Measurements from ENCODE around the gene COL23A1. TPM values are rescaled to one million over a fixed set of nuclear protein-coding genes. Genes with fewer than 3 reads are reported as not detected.

Gene COL23A1
- polyA plus RNA-seq, 1 donor (not counting 4 experiments of a cell fraction or from before 2014, with no cell fraction given), result not detected

- Histone ChIP-seq H3K27ac (ENCODE audit: control insufficient read depth, insufficient read depth, low read length) (no peak overlapping the region), H3K9me3 (ENCODE audit: control insufficient read depth, low read depth, low read length) (no peaks in the 10 kb centered on the region), H3K4me2 (ENCODE audit: control insufficient read depth, extremely low read depth, insufficient read depth, low read depth, low read length) (no peak overlapping the region), H3K79me2 (ENCODE audit: control insufficient read depth, insufficient read depth, low read length) (no peaks in the 10 kb centered on the region), H4K20me1 (ENCODE audit: control insufficient read depth, extremely low read depth, insufficient read depth, low read length) (no peaks in the 10 kb centered on the region), H3K36me3 (ENCODE audit: control insufficient read depth in 2 of 2, extremely low read depth in 1 of 2, insufficient read depth in 2 of 2, low read length in 2 of 2) (no peaks in the 10 kb centered on the region), H2AFZ (ENCODE audit: control insufficient read depth, low read length) (no peak overlapping the region), H3K9me1 (ENCODE audit: control insufficient read depth, extremely low read depth, insufficient read depth, low read length) (no peaks in the 10 kb centered on the region), H3K27me3 (ENCODE audit: control insufficient read depth, extremely low read depth, insufficient read depth, low read length) (no peaks in the 10 kb centered on the region), H3K4me1 (ENCODE audit: control insufficient read depth, extremely low read depth, insufficient read depth, low read length) (peaks cover 2% of the 10 kb centered on the region), H3K9ac (ENCODE audit: control insufficient read depth, extremely low read depth, insufficient read depth, low read length) (no peak overlapping the region), H3K4me3 (ENCODE audit: control insufficient read depth in 2 of 3, extremely low read depth in 1 of 3, insufficient read depth in 2 of 3, low read depth in 1 of 3, low read length in 3 of 3) (no peak overlapping the region)
- DNase-seq (ENCODE audit: low read depth, low spot score) (no peak), FAIRE-seq (no peak)
- dilution Hi-C loops (cut with MboI; ENCODE audit: extremely low pct_ligation_motif_present, low sequenced_read_pairs), result no loop called here
- TF ChIP-seq EZH2 (IDR thresholded peaks at IDR 0.05; ENCODE audit: low read length), result no peak
- TF ChIP-seq, protein P1, sequence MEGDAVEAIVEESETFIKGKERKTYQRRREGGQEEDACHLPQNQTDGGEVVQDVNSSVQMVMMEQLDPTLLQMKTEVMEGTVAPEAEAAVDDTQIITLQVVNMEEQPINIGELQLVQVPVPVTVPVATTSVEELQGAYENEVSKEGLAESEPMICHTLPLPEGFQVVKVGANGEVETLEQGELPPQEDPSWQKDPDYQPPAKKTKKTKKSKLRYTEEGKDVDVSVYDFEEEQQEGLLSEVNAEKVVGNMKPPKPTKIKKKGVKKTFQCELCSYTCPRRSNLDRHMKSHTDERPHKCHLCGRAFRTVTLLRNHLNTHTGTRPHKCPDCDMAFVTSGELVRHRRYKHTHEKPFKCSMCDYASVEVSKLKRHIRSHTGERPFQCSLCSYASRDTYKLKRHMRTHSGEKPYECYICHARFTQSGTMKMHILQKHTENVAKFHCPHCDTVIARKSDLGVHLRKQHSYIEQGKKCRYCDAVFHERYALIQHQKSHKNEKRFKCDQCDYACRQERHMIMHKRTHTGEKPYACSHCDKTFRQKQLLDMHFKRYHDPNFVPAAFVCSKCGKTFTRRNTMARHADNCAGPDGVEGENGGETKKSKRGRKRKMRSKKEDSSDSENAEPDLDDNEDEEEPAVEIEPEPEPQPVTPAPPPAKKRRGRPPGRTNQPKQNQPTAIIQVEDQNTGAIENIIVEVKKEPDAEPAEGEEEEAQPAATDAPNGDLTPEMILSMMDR (optimal IDR thresholded peaks at IDR 0.05 in 1 of 3, IDR thresholded peaks at IDR 0.05 in 1 of 3, conservative IDR thresholded peaks at IDR 0.05 in 1 of 3; ENCODE audit: extremely low read depth in 1 of 3, insufficient read depth in 2 of 3, low read length in 3 of 3), result no peak
Observed at GRCh38 chr5:178429491-178430185, 160.6 kb downstream of the COL23A1 start.

DNA sequence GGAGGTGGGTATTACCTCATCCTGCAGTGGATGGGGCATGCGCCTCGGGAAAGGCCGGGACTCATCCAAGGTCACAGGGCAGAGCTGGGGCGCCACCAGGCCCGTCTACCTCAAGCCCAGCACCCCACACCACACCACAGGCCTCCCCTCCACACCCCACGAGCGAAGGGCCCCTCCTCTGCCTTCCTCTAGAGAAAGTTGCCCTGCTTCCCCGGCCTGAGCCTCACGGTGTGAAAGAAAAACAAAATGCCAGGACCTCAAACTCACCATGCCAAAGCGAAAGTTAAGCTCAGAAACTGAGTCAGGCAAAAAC, 161.1 kb downstream of the COL23A1 start:
- dilution Hi-C loops (cut with MboI; ENCODE audit: extremely low pct_ligation_motif_present, low sequenced_read_pairs), result no loop called here
- no peaks in the 10 kb centered on the region for H3K9me1 ChIP-seq (ENCODE audit: control insufficient read depth, extremely low read depth, insufficient read depth, low read length)
- H3K27ac ChIP-seq (ENCODE audit: control insufficient read depth, insufficient read depth, low read length), result no peak overlapping the region
- no peaks in the 10 kb centered on the region for H3K36me3 ChIP-seq (ENCODE audit: control insufficient read depth in 2 of 2, extremely low read depth in 1 of 2, insufficient read depth in 2 of 2, low read length in 2 of 2)
- H3K9me3 ChIP-seq (ENCODE audit: control insufficient read depth, low read depth, low read length), result no peaks in the 10 kb centered on the region
- H3K4me1 ChIP-seq (ENCODE audit: control insufficient read depth, extremely low read depth, insufficient read depth, low read length), result peaks cover 2% of the 10 kb centered on the region
- no peak overlapping the region for H3K9ac ChIP-seq (ENCODE audit: control insufficient read depth, extremely low read depth, insufficient read depth, low read length)
- no peak overlapping the region for H3K4me2 ChIP-seq (ENCODE audit: control insufficient read depth, extremely low read depth, insufficient read depth, low read depth, low read length)
- no peak for TF ChIP-seq EZH2 (IDR thresholded peaks at IDR 0.05; ENCODE audit: low read length)
- TF ChIP-seq, protein P1 (optimal IDR thresholded peaks at IDR 0.05 in 1 of 3, IDR thresholded peaks at IDR 0.05 in 1 of 3, conservative IDR thresholded peaks at IDR 0.05 in 1 of 3; ENCODE audit: extremely low read depth in 1 of 3, insufficient read depth in 2 of 3, low read length in 3 of 3), result no peak
- H2AFZ ChIP-seq (ENCODE audit: control insufficient read depth, low read length), result no peak overlapping the region
- H4K20me1 ChIP-seq (ENCODE audit: control insufficient read depth, extremely low read depth, insufficient read depth, low read length), result no peaks in the 10 kb centered on the region
- DNase-seq (ENCODE audit: low read depth, low spot score) (no peak), FAIRE-seq (no peak)
- no peaks in the 10 kb centered on the region for H3K27me3 ChIP-seq (ENCODE audit: control insufficient read depth, extremely low read depth, insufficient read depth, low read length)
- H3K79me2 ChIP-seq (ENCODE audit: control insufficient read depth, insufficient read depth, low read length), result no peaks in the 10 kb centered on the region
- no peak overlapping the region for H3K4me3 ChIP-seq (ENCODE audit: control insufficient read depth in 2 of 3, extremely low read depth in 1 of 3, insufficient read depth in 2 of 3, low read depth in 1 of 3, low read length in 3 of 3)
